CD4-positive, alpha-beta T cell treated with Interleukin-6 at 100 ng/mL for 8 hours (primary cell): Measurements from ENCODE around the gene AHR.

ENCODE experiments used
- DNase-seq: peaks from one replicate; pipeline ENCODE4 v3.0.0-alpha.2; 2020; ENCODE audit warnings: mixed read lengths, low spot score

Gene AHR

GRCh38 chr7:17304926-17305325, 6.5 kb downstream of the AHR start:
- DNase-seq: peak; percentile 52

GRCh38 chr7:17305387-17306171, 7.1 kb downstream of the AHR start:
- no peak for DNase-seq

DNA sequence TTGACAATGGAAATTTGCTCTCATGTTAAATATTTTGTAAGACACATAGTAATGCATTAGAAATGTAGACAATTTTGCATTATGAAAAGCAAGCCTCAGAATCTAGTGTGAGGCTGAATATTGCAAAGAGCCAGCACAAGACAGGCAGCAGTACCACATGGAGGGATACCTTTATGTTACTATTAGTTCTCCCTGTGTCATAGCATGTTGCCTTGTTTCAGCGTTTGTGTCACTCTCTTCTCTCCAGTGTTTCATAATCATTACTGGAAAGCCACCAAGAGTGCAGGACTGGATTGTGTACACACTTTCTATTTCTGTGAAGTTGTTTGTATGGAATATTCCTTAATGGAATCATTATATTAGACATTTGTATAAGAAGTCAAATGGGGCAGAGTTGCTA, 8.5 kb downstream of the AHR start:
- no peak for DNase-seq

- no peak for DNase-seq
Measured at GRCh38 chr7:17307558-17307957, 9.1 kb downstream of the AHR start.

DNA sequence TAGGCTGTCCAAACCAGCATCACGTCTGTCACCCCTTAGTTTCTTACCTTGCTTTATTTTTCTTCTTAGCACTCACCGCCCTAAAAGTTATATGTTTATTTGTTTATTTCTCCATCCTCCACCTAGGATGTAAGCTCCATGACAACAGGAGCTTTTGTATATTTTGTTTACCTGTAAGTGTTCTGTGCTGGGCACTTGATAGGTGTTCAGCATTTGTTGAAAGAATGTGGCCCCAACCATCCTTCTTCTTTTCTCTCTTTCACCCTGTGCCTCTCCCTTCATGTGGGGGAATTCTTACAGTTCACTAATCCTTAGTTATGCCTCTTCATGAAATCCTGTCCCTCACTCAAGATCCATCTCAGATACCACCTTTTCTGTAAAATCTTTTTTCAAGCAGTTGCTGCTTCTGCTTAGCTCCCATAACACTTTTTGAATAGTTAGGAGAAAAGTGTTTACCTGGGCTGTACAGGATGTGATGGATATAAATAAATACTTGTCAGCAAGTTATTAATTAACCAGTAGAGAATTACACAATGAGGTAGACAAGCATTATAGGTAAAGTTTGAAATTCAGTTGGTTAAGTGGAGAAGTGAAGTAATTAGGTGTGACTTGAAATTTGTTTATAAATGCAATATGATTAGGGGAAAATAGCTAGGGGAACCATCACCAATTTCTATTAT, 9.7 kb downstream of the AHR start:
- DNase-seq: no peak

- DNase-seq: no peak
Measured at GRCh38 chr7:17311194-17311593, 12.7 kb downstream of the AHR start.

GRCh38 chr7:17311952-17312351, 13.5 kb downstream of the AHR start:
- DNase-seq: no peak

- no peak for DNase-seq
Measured at GRCh38 chr7:17312641-17313040, 14.2 kb downstream of the AHR start.

DNA sequence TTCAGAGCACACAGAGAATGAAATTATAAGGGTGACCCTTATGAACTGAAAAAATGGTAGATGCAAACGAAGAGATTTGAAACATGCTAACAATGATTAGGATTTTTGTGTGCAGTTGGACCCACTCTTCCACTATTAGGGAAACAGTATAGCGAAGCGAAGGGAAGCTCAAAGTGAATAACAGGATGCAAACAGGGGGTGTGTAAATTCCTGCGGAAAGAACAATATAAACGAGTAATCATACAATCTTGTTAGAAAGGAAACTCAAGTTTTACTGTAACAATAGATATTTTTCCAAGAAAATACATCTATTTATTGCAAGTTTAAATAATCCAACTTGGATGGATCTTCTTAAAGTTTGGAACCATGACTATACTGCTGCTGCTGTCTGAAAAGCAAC, 14.7 kb downstream of the AHR start:
- DNase-seq: no peak

- DNase-seq: no peak
Measured at GRCh38 chr7:17315974-17316373, 17.5 kb downstream of the AHR start.

- DNase-seq: no peak
Measured at GRCh38 chr7:17318146-17318545, 19.7 kb downstream of the AHR start.

- DNase-seq: no peak
Measured at GRCh38 chr7:17319164-17320101, 21.0 kb downstream of the AHR start.

DNA sequence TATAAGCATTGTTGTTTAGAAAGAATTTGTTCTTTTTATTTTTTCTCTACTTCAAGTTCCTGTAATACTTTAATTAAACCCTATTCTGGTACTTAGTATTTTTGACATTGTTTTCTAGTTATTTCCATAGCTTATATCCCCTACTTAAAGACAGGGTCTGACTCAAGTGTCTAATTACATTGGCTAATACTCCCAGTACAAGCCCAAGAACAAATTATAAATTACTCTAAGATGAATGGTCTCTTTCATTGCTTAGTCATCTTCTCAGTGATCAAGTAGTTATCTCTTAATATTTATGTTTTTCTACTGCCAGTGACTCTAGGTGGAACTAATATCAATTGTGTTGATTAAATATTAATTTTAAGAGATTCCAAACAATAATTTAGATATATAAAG, 21.6 kb downstream of the AHR start:
- no peak for DNase-seq

- no peak for DNase-seq
Measured at GRCh38 chr7:17320657-17321056, 22.2 kb downstream of the AHR start.

DNA sequence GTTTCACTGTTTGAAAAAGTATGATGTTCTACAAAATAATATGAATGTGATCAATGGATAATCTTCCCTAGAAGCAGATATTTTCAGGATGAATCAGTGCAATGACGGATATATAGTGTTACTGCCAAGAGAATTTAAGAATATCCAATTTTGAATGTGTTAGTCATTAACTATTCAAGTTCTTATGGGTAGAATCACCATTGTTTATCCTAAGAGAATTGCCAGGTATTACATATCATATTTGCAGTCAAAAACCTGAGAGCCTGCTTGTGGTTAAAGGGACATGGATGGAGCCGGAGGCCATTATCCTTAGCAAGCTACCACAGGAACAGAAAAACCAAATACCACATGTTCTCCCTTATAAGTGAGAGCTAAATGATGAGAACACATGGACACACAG, 26.9 kb downstream of the AHR start:
- no peak for DNase-seq

- no peak for DNase-seq
Measured at GRCh38 chr7:17326378-17326777, 27.9 kb downstream of the AHR start.

DNA sequence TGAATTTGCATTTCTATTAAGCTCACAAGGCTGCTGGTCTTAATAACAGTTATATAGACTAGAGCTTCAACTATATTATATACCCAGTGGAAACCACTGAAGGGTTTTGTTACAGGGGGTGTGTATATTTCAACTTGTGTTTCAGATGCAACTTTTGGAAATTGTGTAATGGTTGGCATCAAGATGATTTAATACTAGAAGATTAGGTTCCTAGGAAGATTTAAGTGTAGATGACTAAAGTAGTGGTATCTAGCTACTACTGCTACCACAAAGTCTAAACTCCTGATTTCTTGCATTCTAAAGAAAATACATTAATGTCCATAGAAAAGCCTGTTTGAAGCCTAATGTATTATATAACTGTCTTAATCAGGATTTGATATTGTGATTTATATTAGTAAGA, 30.2 kb downstream of the AHR start:
- no peak for DNase-seq

- DNase-seq: no peak
Measured at GRCh38 chr7:17329440-17329839, 31.0 kb downstream of the AHR start.

- DNase-seq: no peak
Measured at GRCh38 chr7:17331891-17332501, 33.5 kb downstream of the AHR start.

- no peak for DNase-seq
Measured at GRCh38 chr7:17333221-17333620, 34.8 kb downstream of the AHR start.

- no peak for DNase-seq
Measured at GRCh38 chr7:17336168-17336567, 37.7 kb downstream of the AHR start.

DNA sequence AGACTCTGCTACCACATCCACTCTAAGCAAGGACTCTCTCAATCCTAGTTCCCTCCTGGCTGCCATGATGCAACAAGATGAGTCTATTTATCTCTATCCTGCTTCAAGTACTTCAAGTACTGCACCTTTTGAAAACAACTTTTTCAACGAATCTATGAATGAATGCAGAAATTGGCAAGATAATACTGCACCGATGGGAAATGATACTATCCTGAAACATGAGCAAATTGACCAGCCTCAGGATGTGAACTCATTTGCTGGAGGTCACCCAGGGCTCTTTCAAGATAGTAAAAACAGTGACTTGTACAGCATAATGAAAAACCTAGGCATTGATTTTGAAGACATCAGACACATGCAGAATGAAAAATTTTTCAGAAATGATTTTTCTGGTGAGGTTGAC, 40.7 kb downstream of the AHR start:
- no peak for DNase-seq
